Endothelial cell of umbilical vein (primary cell): ENCODE measurements around the gene DDOST. TPM values are rescaled to one million over a fixed set of nuclear protein-coding genes. Genes with fewer than 3 reads are reported as not detected.

Source experiments
- BruUV-seq: library from RNA; stranded (reverse); fragments of 400-500 nt; replicated peaks from 2 replicates; lab custom pipeline; 2021; lab: Mats Ljungman, UMichigan
- CTCF ChIA-PET: fragments of 300-600, 350-600 bp; sonication (Branson Sonifier 250); formaldehyde crosslinking; loops from one replicate; lab custom pipeline; 2021; ENCODE audit warnings: antibody characterized with exemption, inconsistent platforms; lab: Charles Lee
- POLR2A ChIA-PET: fragments of 300-600, 350-600 bp; sonication (Branson Sonifier 250); formaldehyde crosslinking; loops from one replicate; lab custom pipeline; 2021; ENCODE audit warnings: antibody characterized with exemption, inconsistent platforms; lab: Charles Lee
- DNase-seq: peaks from one replicate; pipeline ENCODE4 v3.0.0-alpha.2; 2011; ENCODE audit warnings: low read depth, low spot score
- FAIRE-seq: peaks from 2 replicates; lab custom pipeline; 2011; peaks lifted over from hg19 to GRCh38; lab: Jason Lieb, UNC
- H2AFZ ChIP-seq: 2 replicates; pipeline ENCODE4 v1.6.0; 2012; ENCODE audit warnings: low read depth, low read length, control low read depth, inconsistent platforms
- H3K27ac ChIP-seq: 2 replicates; pipeline ENCODE4 v1.5.1; 2011; ENCODE audit warnings: low read depth, mild to moderate bottlenecking, control low read depth, low read length, moderate library complexity; ENCODE audit not compliant: insufficient read depth
- H3K27me3 ChIP-seq, 2 experiments: 2 replicates each; pipeline versions ENCODE4 v1.6.0 to v1.6.1; 2011; ENCODE audit warnings: low read length in 2 of 2, mixed read lengths in 1 of 2; ENCODE audit not compliant: control insufficient read depth in 2 of 2, insufficient read depth in 2 of 2
- H3K36me3 ChIP-seq, 2 experiments: 2 replicates in 1 of 2; 3 replicates in 1 of 2; pipeline ENCODE4 v1.5.1; 2011; ENCODE audit warnings: low read length in 2 of 2, mild to moderate bottlenecking in 1 of 2, moderate library complexity in 1 of 2; ENCODE audit not compliant: control insufficient read depth in 2 of 2, insufficient read depth in 2 of 2; ENCODE audit errors: extremely low read depth in 1 of 2
- H3K4me1 ChIP-seq: 3 replicates; pipeline ENCODE4 v1.5.1; 2011; ENCODE audit warnings: mild to moderate bottlenecking, low read length; ENCODE audit not compliant: control insufficient read depth, insufficient read depth; ENCODE audit errors: extremely low read depth
- H3K4me2 ChIP-seq: 2 replicates; pipeline ENCODE4 v1.6.1; 2011; ENCODE audit warnings: low read length, control low read depth, mixed read lengths; ENCODE audit not compliant: insufficient read depth
- H3K4me3 ChIP-seq, 3 experiments: fragments of 200-600 bp in 1 of 3; sonication (generic), shearing (Covaris generic) in 1 of 3; replicated peaks in 1 of 3; 2 replicates each; pipeline ENCODE4 v1.5.1; 2011 to 2016; ENCODE audit warnings: control low read depth in 3 of 3, low read length in 3 of 3, mild to moderate bottlenecking in 2 of 3, inconsistent platforms in 1 of 3, low read depth in 1 of 3, moderate library complexity in 1 of 3; ENCODE audit not compliant: insufficient read depth in 1 of 3
- H3K79me2 ChIP-seq: 2 replicates; pipeline ENCODE4 v1.6.0; 2012; ENCODE audit warnings: low read length, inconsistent platforms; ENCODE audit not compliant: control insufficient read depth, insufficient read depth
- H3K9ac ChIP-seq: replicated peaks from 2 replicates; pipeline ENCODE3; 2011; ENCODE audit warnings: low read length, control low read depth; ENCODE audit not compliant: insufficient read depth; ENCODE audit errors: extremely low read depth
- H3K9me1 ChIP-seq: replicated peaks from 3 replicates; pipeline ENCODE4 v1.6.0; 2011; ENCODE audit warnings: mild to moderate bottlenecking, low read length; ENCODE audit not compliant: control insufficient read depth, insufficient read depth; ENCODE audit errors: extremely low read depth
- H3K9me3 ChIP-seq: replicated peaks from 2 replicates; pipeline ENCODE4 v1.5.1; 2012; ENCODE audit warnings: low read length, inconsistent platforms; ENCODE audit not compliant: control insufficient read depth, insufficient read depth
- H4K20me1 ChIP-seq: replicated peaks from 2 replicates; pipeline ENCODE3; 2011; ENCODE audit warnings: mild to moderate bottlenecking, low read length; ENCODE audit not compliant: control insufficient read depth, insufficient read depth; ENCODE audit errors: extremely low read depth
- EZH2 ChIP-seq: IDR thresholded peaks from 2 replicates; pipeline ENCODE4 v1.6.1; 2012; ENCODE audit warnings: borderline replicate concordance, low read depth, mild to moderate bottlenecking, moderate library complexity, low read length, inconsistent platforms; ENCODE audit not compliant: severe bottlenecking
- FOS ChIP-seq: IDR thresholded peaks from 2 replicates; pipeline ENCODE4 v1.6.1; 2011; ENCODE audit warnings: mild to moderate bottlenecking, low read length, moderate library complexity, borderline replicate concordance; ENCODE audit not compliant: insufficient read depth
- GATA2 ChIP-seq: IDR thresholded peaks from 2 replicates; pipeline ENCODE4 v1.7.0; 2011; ENCODE audit warnings: low read depth, mild to moderate bottlenecking, moderate library complexity, mixed read lengths, low read length; ENCODE audit not compliant: insufficient read length, insufficient read depth
- JUN ChIP-seq: IDR thresholded peaks from 2 replicates; pipeline ENCODE4 v1.6.1; 2011; ENCODE audit warnings: borderline replicate concordance, low read depth; ENCODE audit not compliant: insufficient read length, insufficient read depth
- MYC ChIP-seq: IDR thresholded peaks from one replicate; pipeline ENCODE4 v1.6.1; 2011; ENCODE audit warnings: mild to moderate bottlenecking, low read depth, low read length
- POLR2A ChIP-seq: IDR thresholded peaks from 2 replicates; pipeline ENCODE4 v1.6.1; 2012; ENCODE audit warnings: low read depth, mild to moderate bottlenecking, control low read depth, low read length
- POLR2AphosphoS5 ChIP-seq: IDR thresholded peaks from 2 replicates; pipeline ENCODE4 v1.6.1; 2012; ENCODE audit warnings: low read depth, mild to moderate bottlenecking, control low read depth, low read length, moderate library complexity; ENCODE audit not compliant: insufficient read depth
- dilution Hi-C: fragments of 300-500 bp; cut with MboI; formaldehyde crosslinking; loops from one replicate; pipeline ENCODE4 v1.15.0; 2019; ENCODE audit warnings: low sequenced_read_pairs; ENCODE audit not compliant: extremely low pct_ligation_motif_present
- intact Hi-C: fragments of 100-400 bp; cut with micrococcal nuclease; formaldehyde crosslinking; loops from one replicate; pipeline ENCODE4 v1.10.0; 2022
- polyA plus RNA-seq, 4 experiments: library from polyadenylated mRNA; depleted of rRNA in 3 of 4; stranded (reverse) in 3 of 4; unstranded in 1 of 4; fragments of >200 nt; gene quantifications; 2 replicates each; pipeline versions ENCODE4 v1.2.1 to v1.2.3, GENCODE V29; 2011 to 2012; ENCODE audit warnings: missing spikeins in 1 of 4
- total RNA-seq: library from RNA; stranded (reverse); gene quantifications from 2 replicates; pipeline ENCODE4 v1.2.3, GENCODE V29; 2021
- TF ChIP-seq, protein P1 (sequence below), 2 donors: IDR thresholded peaks; 1 replicate in 1 of 2; 2 replicates in 1 of 2; pipeline ENCODE4 v1.5.1; 2011; ENCODE audit warnings: low read length in 2 of 2, mild to moderate bottlenecking in 2 of 2, moderate library complexity in 2 of 2, control low read depth in 1 of 2, inconsistent platforms in 1 of 2, low read depth in 1 of 2; ENCODE audit not compliant: insufficient read depth in 1 of 2; ENCODE audit errors: extremely low read depth in 1 of 2
- TF ChIP-seq, protein P2 (sequence below): IDR thresholded peaks from 2 replicates; pipeline ENCODE4 v1.6.1; 2011; ENCODE audit not compliant: insufficient read depth, insufficient read length

The DDOST gene
- total and polyA plus RNA-seq, 2 donors (not counting 3 experiments of a cell fraction or from before 2014, with no cell fraction given) = 319 to 533 TPM

DNA sequence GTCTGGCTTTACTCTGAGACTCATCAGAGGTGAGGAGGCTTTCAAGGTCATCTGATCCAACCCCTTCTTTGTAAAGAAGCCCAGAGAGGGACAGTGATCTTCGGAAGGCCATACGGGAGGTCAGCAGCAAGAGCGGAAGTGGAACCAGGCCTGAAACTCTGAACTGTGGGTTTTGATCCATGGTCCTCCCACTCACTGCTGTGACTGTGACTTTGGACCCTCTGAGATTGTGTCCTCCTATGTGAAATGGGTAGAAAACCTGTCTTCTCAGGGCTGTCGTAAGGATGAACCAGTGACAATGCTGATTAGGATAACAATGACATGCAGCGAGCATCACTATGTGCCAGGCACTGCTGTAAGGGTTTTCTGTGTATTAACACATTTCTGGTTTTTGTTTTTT lies 9.8 kb upstream of the DDOST start:
- TF ChIP-seq POLR2A = no peak
- no peak for TF ChIP-seq EZH2
- TF ChIP-seq, protein P1, sequence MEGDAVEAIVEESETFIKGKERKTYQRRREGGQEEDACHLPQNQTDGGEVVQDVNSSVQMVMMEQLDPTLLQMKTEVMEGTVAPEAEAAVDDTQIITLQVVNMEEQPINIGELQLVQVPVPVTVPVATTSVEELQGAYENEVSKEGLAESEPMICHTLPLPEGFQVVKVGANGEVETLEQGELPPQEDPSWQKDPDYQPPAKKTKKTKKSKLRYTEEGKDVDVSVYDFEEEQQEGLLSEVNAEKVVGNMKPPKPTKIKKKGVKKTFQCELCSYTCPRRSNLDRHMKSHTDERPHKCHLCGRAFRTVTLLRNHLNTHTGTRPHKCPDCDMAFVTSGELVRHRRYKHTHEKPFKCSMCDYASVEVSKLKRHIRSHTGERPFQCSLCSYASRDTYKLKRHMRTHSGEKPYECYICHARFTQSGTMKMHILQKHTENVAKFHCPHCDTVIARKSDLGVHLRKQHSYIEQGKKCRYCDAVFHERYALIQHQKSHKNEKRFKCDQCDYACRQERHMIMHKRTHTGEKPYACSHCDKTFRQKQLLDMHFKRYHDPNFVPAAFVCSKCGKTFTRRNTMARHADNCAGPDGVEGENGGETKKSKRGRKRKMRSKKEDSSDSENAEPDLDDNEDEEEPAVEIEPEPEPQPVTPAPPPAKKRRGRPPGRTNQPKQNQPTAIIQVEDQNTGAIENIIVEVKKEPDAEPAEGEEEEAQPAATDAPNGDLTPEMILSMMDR (IDR thresholded peaks at IDR 0.05; ENCODE audit: extremely low read depth in 1 of 2, insufficient read depth in 1 of 2, low read depth in 1 of 2, low read length in 2 of 2) = no peak
- TF ChIP-seq GATA2 = no peak
- TF ChIP-seq, protein P2, sequence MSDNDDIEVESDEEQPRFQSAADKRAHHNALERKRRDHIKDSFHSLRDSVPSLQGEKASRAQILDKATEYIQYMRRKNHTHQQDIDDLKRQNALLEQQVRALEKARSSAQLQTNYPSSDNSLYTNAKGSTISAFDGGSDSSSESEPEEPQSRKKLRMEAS = no peak
- TF ChIP-seq POLR2AphosphoS5 = no peak
- TF ChIP-seq FOS = no peak
- no peak for TF ChIP-seq MYC
- no peak for TF ChIP-seq JUN
- Histone ChIP-seq H2AFZ (no peak overlapping the region), H3K79me2 (no peaks in the 10 kb centered on the region), H3K9ac (no peak overlapping the region), H3K27ac (no peak overlapping the region), H3K9me3 (no peaks in the 10 kb centered on the region), H3K36me3 (no peaks in the 10 kb centered on the region), H3K4me2 (no peak overlapping the region), H3K4me3 (no peak overlapping the region), H4K20me1 (no peaks in the 10 kb centered on the region), H3K4me1 (no peaks in the 10 kb centered on the region), H3K9me1 (no peaks in the 10 kb centered on the region), H3K27me3 (no peaks in the 10 kb centered on the region)
- FAIRE-seq = no peak
- ChIA-PET POLR2A (no interaction called here), CTCF (no interaction called here)
- dilution Hi-C loops (no loop called here), intact Hi-C loops (no loop called here)
- BruUV-seq = no TSS peak
- no peak for DNase-seq
